Fibroblast of the conjunctiva (primary cell): Measurements from ENCODE around the gene CDK16.

Experiments
- DNase-seq: peaks from one replicate; pipeline ENCODE4 v3.0.0-alpha.2; 2010; ENCODE audit warnings: low read depth

The CDK16 gene

GRCh38 chrX:47228550-47229270 lies 10.2 kb downstream of the CDK16 start:
- no peak for DNase-seq

GRCh38 chrX:47229427-47229826 lies 10.9 kb downstream of the CDK16 start:
- no peak for DNase-seq

- DNase-seq: no peak
Measured at GRCh38 chrX:47230136-47230868, 11.8 kb downstream of the CDK16 start.

GRCh38 chrX:47231167-47231566 lies 12.7 kb downstream of the CDK16 start:
- DNase-seq: no peak

GRCh38 chrX:47232197-47232802 lies 13.8 kb downstream of the CDK16 start:
- no peak for DNase-seq

GRCh38 chrX:47232803-47233332 lies 14.4 kb downstream of the CDK16 start, which contains the start of gene USP11:
TSS of gene USP11 (plus strand) at chrX:47233009. CDS start at chrX:47233044, 35 bp downstream.
- DNase-seq: peak; percentile 9

- peak; percentile 96 for DNase-seq
Measured at GRCh38 chrX:47233333-47234113, 15.0 kb downstream of the CDK16 start.

- no peak for DNase-seq
Measured at GRCh38 chrX:47234583-47234982, 16.1 kb downstream of the CDK16 start.

GRCh38 chrX:47235691-47236103 lies 17.2 kb downstream of the CDK16 start:
- no peak for DNase-seq

GRCh38 chrX:47239199-47239598 lies 20.7 kb downstream of the CDK16 start:
- no peak for DNase-seq

- no peak for DNase-seq
Measured at GRCh38 chrX:47239898-47240545, 21.5 kb downstream of the CDK16 start.

GRCh38 chrX:47240619-47241018 lies 22.1 kb downstream of the CDK16 start:
- no peak for DNase-seq

GRCh38 chrX:47241201-47242011 lies 22.9 kb downstream of the CDK16 start:
- DNase-seq: no peak

- DNase-seq: no peak
Measured at GRCh38 chrX:47242321-47242720, 23.8 kb downstream of the CDK16 start.

GRCh38 chrX:47243351-47243750 lies 24.9 kb downstream of the CDK16 start:
- DNase-seq: no peak

- DNase-seq: no peak
Measured at GRCh38 chrX:47244676-47245075, 26.2 kb downstream of the CDK16 start.

GRCh38 chrX:47245156-47245555 lies 26.7 kb downstream of the CDK16 start:
- no peak for DNase-seq

- DNase-seq: no peak
Measured at GRCh38 chrX:47247206-47247998, 28.9 kb downstream of the CDK16 start.

GRCh38 chrX:47247999-47248320 lies 29.5 kb downstream of the CDK16 start:
- DNase-seq: no peak

GRCh38 chrX:47248576-47248975 lies 30.1 kb downstream of the CDK16 start:
- DNase-seq: no peak
